Measurements from ENCODE around the gene IFIT5.

- TF ChIP-seq CTCF (optimal IDR thresholded peaks at IDR 0.05 in 1 of 3, IDR thresholded peaks at IDR 0.05 in 1 of 3, conservative IDR thresholded peaks at IDR 0.05 in 1 of 3; ENCODE audit: extremely low read depth in 1 of 3, insufficient read depth in 2 of 3, low read length in 3 of 3) (no peak), EZH2 (IDR thresholded peaks at IDR 0.05; ENCODE audit: low read length) (no peak)
Observed at GRCh38 chr10:89438525-89438924, 24.2 kb downstream of the IFIT5 start.
